Thyroid gland (tissue), 4 donors: Measurements from ENCODE around the gene FGD3.

Experiments used
- CTCF ChIP-seq, 6 experiments: fragments of 200-600 bp in 3 of 6; fragments of 450-650 bp in 3 of 6; sonication (generic) in 3 of 6; IDR thresholded peaks; one replicate each; pipeline ENCODE4 v1.5.1; 2016 to 2019; ENCODE audit warnings: antibody characterized with exemption in 6 of 6, mild to moderate bottlenecking in 2 of 6, inconsistent platforms in 1 of 6, moderate library complexity in 1 of 6
- POLR2A ChIP-seq, 2 donors: fragments of 450-650 bp; IDR thresholded peaks; one replicate each; pipeline ENCODE4 v1.6.1; 2017; ENCODE audit warnings: antibody characterized with exemption in 2 of 2, mild to moderate bottlenecking in 2 of 2, moderate library complexity in 1 of 2

GRCh38 chr9:92984976-92985375 is 37.7 kb downstream of the FGD3 start:
- TF ChIP-seq POLR2A (IDR thresholded peaks at IDR 0.05) (no peak), CTCF (IDR thresholded peaks at IDR 0.05) (no peak)
